ENCODE results near the gene TLN1.

DNA sequence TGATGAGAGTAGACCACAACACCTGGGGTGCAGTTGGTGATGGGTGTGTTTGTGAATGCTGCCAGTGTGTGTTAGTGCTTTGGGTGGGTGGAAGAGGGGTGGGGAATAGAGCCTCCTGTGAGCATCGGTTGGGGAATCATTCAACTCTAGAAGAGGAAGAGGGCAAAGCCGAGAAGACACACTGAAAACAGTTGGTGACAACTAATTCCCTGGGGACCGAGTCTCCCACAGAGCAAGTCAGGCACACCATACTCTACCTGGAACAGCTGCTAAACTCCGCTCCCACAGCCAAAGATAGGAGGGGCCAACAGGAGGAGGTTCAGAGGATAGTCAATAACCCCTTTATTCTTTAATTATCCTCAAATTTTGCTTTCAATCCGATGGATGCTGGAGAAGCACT is 65.4 kb downstream of the TLN1 start:
- TF ChIP-seq CTCF (IDR thresholded peaks at IDR 0.05) (no peak), ZFX (IDR thresholded peaks at IDR 0.05; ENCODE audit: borderline replicate concordance) (no peak)

All from 22Rv1 (cell line).